Measurements from ENCODE around the gene CAMTA1. TPM values are rescaled to one million over a fixed set of nuclear protein-coding genes. Genes with fewer than 3 reads are reported as not detected.

Gene CAMTA1
- total RNA-seq, 1 donor from 2014 or later, result 268 TPM

- no peak overlapping the region for H3K27ac Mint-ChIP-seq
- H2AFZ ChIP-seq (replicated peaks), result no peak overlapping the region
- H3K36me3 ChIP-seq, result no peaks in the 10 kb centered on the region
- H3K4me1 ChIP-seq, result peaks cover 21% of the 10 kb centered on the region
- peaks cover 27% of the 10 kb centered on the region for H3F3A ChIP-seq (ENCODE audit: low read depth)
- no peaks in the 10 kb centered on the region for H3K9me3 ChIP-seq (ENCODE audit: low read depth)
- no peak overlapping the region for H3K4me3 Mint-ChIP-seq
- no peaks in the 10 kb centered on the region for H3K27me3 Mint-ChIP-seq (ENCODE audit: insufficient read depth, low read depth)
- peaks cover 11% of the 10 kb centered on the region for H3K4me1 Mint-ChIP-seq
- no peak overlapping the region for H3K9ac ChIP-seq
- no peak overlapping the region for H3K27ac ChIP-seq
- H4K20me1 ChIP-seq (ENCODE audit: low read depth), result no peaks in the 10 kb centered on the region
- H3K79me2 ChIP-seq (ENCODE audit: low read depth), result no peaks in the 10 kb centered on the region
- DNase-seq (ENCODE audit: low spot score), result no peak
- H3K4me3 ChIP-seq, result no peak overlapping the region
- TF ChIP-seq EZH2 (IDR thresholded peaks at IDR 0.05) (no peak), CTCF (IDR thresholded peaks at IDR 0.05) (no peak)
- no peaks in the 10 kb centered on the region for H3K36me3 Mint-ChIP-seq
- no peaks in the 10 kb centered on the region for H3K27me3 ChIP-seq
- no peaks in the 10 kb centered on the region for H3K9me3 Mint-ChIP-seq
- H3K4me2 ChIP-seq, result no peak overlapping the region
Observed at GRCh38 chr1:7500381-7501083, 715.3 kb downstream of the CAMTA1 start.

GRCh38 chr1:7501084-7501491 is 715.8 kb downstream of the CAMTA1 start:
- Histone ChIP-seq H3K9ac (no peak overlapping the region), H3K9me3 (ENCODE audit: low read depth) (no peaks in the 10 kb centered on the region), H3K79me2 (ENCODE audit: low read depth) (no peaks in the 10 kb centered on the region), H2AFZ (replicated peaks) (no peak overlapping the region), H3K4me1 (peaks cover 16% of the 10 kb centered on the region), H4K20me1 (ENCODE audit: low read depth) (no peaks in the 10 kb centered on the region), H3K36me3 (no peaks in the 10 kb centered on the region), H3K4me3 (no peak overlapping the region), H3F3A (ENCODE audit: low read depth) (peaks cover 27% of the 10 kb centered on the region), H3K27ac (no peak overlapping the region), H3K27me3 (no peaks in the 10 kb centered on the region), H3K4me2 (no peak overlapping the region)
- TF ChIP-seq CTCF (IDR thresholded peaks at IDR 0.05) (no peak), EZH2 (IDR thresholded peaks at IDR 0.05) (no peak), EZH2phosphoT487 (IDR thresholded peaks at IDR 0.05) (no peak)
- no peaks in the 10 kb centered on the region for H3K9me3 Mint-ChIP-seq
- H3K4me3 Mint-ChIP-seq, result no peak overlapping the region
- H3K4me1 Mint-ChIP-seq, result peaks cover 9% of the 10 kb centered on the region
- no peaks in the 10 kb centered on the region for H3K27me3 Mint-ChIP-seq (ENCODE audit: insufficient read depth, low read depth)
- DNase-seq (ENCODE audit: low spot score), result peak; percentile 70
- H3K36me3 Mint-ChIP-seq, result no peaks in the 10 kb centered on the region
- H3K27ac Mint-ChIP-seq, result no peak overlapping the region

- Histone ChIP-seq H3K36me3 (no peaks in the 10 kb centered on the region), H3F3A (ENCODE audit: low read depth) (peaks cover 27% of the 10 kb centered on the region), H2AFZ (replicated peaks) (no peak overlapping the region), H3K4me2 (no peak overlapping the region), H3K27ac (no peak overlapping the region), H3K4me3 (no peak overlapping the region), H3K9me3 (ENCODE audit: low read depth) (no peaks in the 10 kb centered on the region), H3K79me2 (ENCODE audit: low read depth) (no peaks in the 10 kb centered on the region), H4K20me1 (ENCODE audit: low read depth) (no peaks in the 10 kb centered on the region), H3K27me3 (no peaks in the 10 kb centered on the region), H3K4me1 (peaks cover 15% of the 10 kb centered on the region), H3K9ac (no peak overlapping the region)
- DNase-seq (ENCODE audit: low spot score), result no peak
- Mint-ChIP-seq H3K36me3 (no peaks in the 10 kb centered on the region), H3K27me3 (ENCODE audit: insufficient read depth, low read depth) (no peaks in the 10 kb centered on the region), H3K9me3 (no peaks in the 10 kb centered on the region), H3K27ac (no peak overlapping the region), H3K4me3 (no peak overlapping the region), H3K4me1 (peaks cover 4% of the 10 kb centered on the region)
- TF ChIP-seq EZH2phosphoT487 (IDR thresholded peaks at IDR 0.05), result no peak
- TF ChIP-seq CTCF (IDR thresholded peaks at IDR 0.05), result no peak
- TF ChIP-seq EZH2 (IDR thresholded peaks at IDR 0.05), result no peak
Observed at GRCh38 chr1:7501723-7502603, 716.7 kb downstream of the CAMTA1 start.

All from neural progenitor cell (in vitro differentiated cells).